ENCODE results near the gene PCSK6. TPM values are rescaled to one million over a fixed set of nuclear protein-coding genes. Genes with fewer than 3 reads are reported as not detected.

PCSK6 gene
- total and polyA plus RNA-seq, 2 of the 8 experiments (the other 6 are each of a cell fraction or from before 2014, with no cell fraction given) = 1.9 to 4.0 TPM

DNA sequence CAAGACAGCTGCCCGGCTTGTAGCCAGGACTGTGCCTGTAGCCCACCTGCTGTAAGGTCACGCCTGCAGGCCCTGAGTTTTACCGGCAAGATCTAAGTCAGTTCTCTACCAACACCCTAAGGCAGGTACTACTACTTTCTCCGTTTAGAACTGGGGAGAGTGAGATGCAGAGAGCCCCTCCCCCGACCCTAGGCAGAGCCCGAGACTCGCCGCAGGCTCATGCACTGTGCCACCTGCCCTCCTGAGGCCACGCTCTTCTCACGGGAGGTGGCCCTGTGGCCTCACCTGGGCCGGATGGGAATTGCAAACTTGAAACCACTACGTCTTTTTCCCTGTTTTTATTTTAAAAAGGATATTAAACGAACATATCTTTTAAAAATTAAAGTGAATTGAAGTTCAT lies 36.9 kb upstream of the PCSK6 start:
- Histone ChIP-seq H3K14ac (ENCODE audit: insufficient read length) (no peak overlapping the region), H3K27ac (ENCODE audit: low read depth, low read length) (no peak overlapping the region), H2BK5ac (ENCODE audit: low read depth, low read length) (no peak overlapping the region), H3K23ac (ENCODE audit: insufficient read length) (no peak overlapping the region), H2BK15ac (ENCODE audit: low read length) (no peak overlapping the region), H3K9me3 (ENCODE audit: insufficient read depth in 2 of 2, low read depth in 1 of 2, low read length in 1 of 2) (no peaks in the 10 kb centered on the region), H3K27me3 (replicated peaks in 1 of 4; ENCODE audit: control insufficient read depth in 3 of 4, extremely low read depth in 1 of 4, insufficient read depth in 3 of 4, low read length in 3 of 4) (no peaks in the 10 kb centered on the region), H3K4ac (replicated peaks; ENCODE audit: insufficient read length, low read depth, low read length) (no peak overlapping the region), H3K56ac (replicated peaks; ENCODE audit: insufficient read length, low read depth, low read length) (no peak overlapping the region), H3K9ac (replicated peaks in 1 of 4; ENCODE audit: extremely low read depth in 1 of 4, low read depth in 3 of 4, low read length in 3 of 4) (no peak overlapping the region), H3K79me2 (ENCODE audit: control insufficient read depth in 1 of 2, insufficient read depth in 2 of 2, low read length in 2 of 2) (no peaks in the 10 kb centered on the region), H3K4me3 (ENCODE audit: extremely low read depth in 1 of 4, insufficient read depth in 2 of 4, low read depth in 3 of 4, low read length in 4 of 4) (no peak overlapping the region), H4K91ac (replicated peaks; ENCODE audit: insufficient read length, low read length) (peak overlapping the region; percentile 5), H3K23me2 (ENCODE audit: low read depth, low read length) (no peaks in the 10 kb centered on the region), H2AK5ac (ENCODE audit: low read depth, low read length) (no peak overlapping the region), H4K8ac (ENCODE audit: extremely low read depth, insufficient read depth, low read length) (no peak overlapping the region; the same call in 1 of the 2 replicates), H4K20me1 (replicated peaks in 1 of 2; ENCODE audit: control insufficient read depth in 1 of 2, insufficient read depth in 2 of 2, low read length in 2 of 2) (no peaks in the 10 kb centered on the region), H3K4me2 (ENCODE audit: insufficient read depth in 1 of 2, low read depth in 2 of 2, low read length in 2 of 2) (no peak overlapping the region), H2AFZ (ENCODE audit: low read length) (no peak overlapping the region), H3K36me3 (ENCODE audit: control insufficient read depth in 2 of 4, insufficient read depth in 4 of 4, low read length in 3 of 4) (no peaks in the 10 kb centered on the region), H3K4me1 (replicated peaks in 1 of 4; ENCODE audit: control insufficient read depth in 3 of 4, insufficient read depth in 4 of 4, low read length in 3 of 4) (peaks cover 0 to 4% (median 0%) of the 10 kb centered on the region in 4 experiments; a peak in 1 of 7 replicates), H2BK12ac (ENCODE audit: low read depth, low read length) (no peak overlapping the region), H2BK20ac (ENCODE audit: low read length) (no peak overlapping the region), H3K18ac (ENCODE audit: extremely low read depth, low read length) (no peak overlapping the region), H4K5ac (ENCODE audit: insufficient read length, low read depth, low read length) (no peak overlapping the region), H3K79me1 (ENCODE audit: low read depth, low read length) (no peaks in the 10 kb centered on the region), H2BK120ac (replicated peaks; ENCODE audit: low read depth, low read length) (no peak overlapping the region)
- FAIRE-seq (no peak), DNase-seq (ENCODE audit: low read depth in 1 of 2, low spot score in 2 of 2) (no peak)
- CTCF ChIA-PET (ENCODE audit: partially characterized antibody) = interaction anchor here (0.7 to 1.9 kb wide), 3 partner anchors 25 to 317 kb away, joined by 3 to 8 read pairs (median 3); no protein-coding TSS in a partner anchor
- TF ChIP-seq, protein P1, sequence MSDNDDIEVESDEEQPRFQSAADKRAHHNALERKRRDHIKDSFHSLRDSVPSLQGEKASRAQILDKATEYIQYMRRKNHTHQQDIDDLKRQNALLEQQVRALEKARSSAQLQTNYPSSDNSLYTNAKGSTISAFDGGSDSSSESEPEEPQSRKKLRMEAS (IDR thresholded peaks at IDR 0.05) = peak; percentile 25; the same call in 1 of the 2 replicates
- TF ChIP-seq EGR1 (IDR thresholded peaks at IDR 0.05; ENCODE audit: borderline replicate concordance, low read depth, low read length) (peak; percentile 49), ASH2L (IDR thresholded peaks at IDR 0.05; ENCODE audit: low read length) (no peak)
- 76% methylated on average over 13 of the region's 13 CpGs; no CpG with 5 or more reads in 1 of the 2 experiments for WGBS, 2 experiments (ENCODE audit: extremely low coverage in 1 of 2, insufficient coverage in 1 of 2, insufficient read length in 1 of 2, insufficient replicate concordance in 2 of 2, low coverage in 1 of 2, low lambda C conversion rate in 2 of 2, missing lambda C conversion rate in 1 of 2)
- POLR2A ChIA-PET (ENCODE audit: partially characterized antibody) = interaction anchor here (1.1 kb wide), 1 partner anchor 85 kb away, joined by 3 read pairs; no protein-coding TSS in a partner anchor

All from H1 (cell line).